Cardiac muscle cell (in vitro differentiated cells and primary cell): ENCODE results near the gene ASB6. TPM values are rescaled to one million over a fixed set of nuclear protein-coding genes. Genes with fewer than 3 reads are reported as not detected.

Experiments
- DNase-seq, 2 donors: peaks; one replicate each; pipeline versions ENCODE4 v3.0.0 to v3.0.0-alpha.2; 2010 to 2017; ENCODE audit warnings: low read depth in 1 of 2, low spot score in 1 of 2
- H3K27ac ChIP-seq: fragments of 200-600 bp; sonication (generic); 2 replicates; pipeline ENCODE4 v1.5.1; 2016
- H3K27me3 ChIP-seq: fragments of 200-600 bp; sonication (generic); 2 replicates; pipeline ENCODE4 v1.6.0; 2016; ENCODE audit warnings: control low read depth
- H3K36me3 ChIP-seq: fragments of 200-600 bp; sonication (generic); 2 replicates; pipeline ENCODE4 v1.5.1; 2016; ENCODE audit warnings: control low read depth
- H3K4me1 ChIP-seq: fragments of 200-600 bp; sonication (generic); 2 replicates; pipeline ENCODE4 v1.8.1; 2017; ENCODE audit warnings: low read depth, mild to moderate bottlenecking, mixed run types
- H3K4me3 ChIP-seq: fragments of 200-600 bp; sonication (generic); 2 replicates; pipeline ENCODE4 v1.5.1; 2016; ENCODE audit warnings: mild to moderate bottlenecking
- H3K9me3 ChIP-seq: fragments of 200-600 bp; sonication (generic); 2 replicates; pipeline ENCODE4 v1.5.1; 2017; ENCODE audit warnings: low read depth, mild to moderate bottlenecking, control low read depth
- polyA plus RNA-seq: library from polyadenylated mRNA; unstranded; fragments of >200 nt; fragmentation: Nextera tagmentation; extraction: Ambion mirVana; gene quantifications from 2 replicates; pipeline ENCODE4 v1.2.1, GENCODE V29; 2016
- total RNA-seq: library from RNA; depleted of rRNA; stranded (reverse); fragments of >200 nt; gene quantifications from 2 replicates; pipeline ENCODE4 v1.2.3, GENCODE V29; 2016
- TF ChIP-seq, protein P1 (sequence below): IDR thresholded peaks from 2 replicates; pipeline ENCODE4 v1.5.1; 2012; ENCODE audit warnings: low read depth, mild to moderate bottlenecking, low read length

ASB6 gene, protein sequence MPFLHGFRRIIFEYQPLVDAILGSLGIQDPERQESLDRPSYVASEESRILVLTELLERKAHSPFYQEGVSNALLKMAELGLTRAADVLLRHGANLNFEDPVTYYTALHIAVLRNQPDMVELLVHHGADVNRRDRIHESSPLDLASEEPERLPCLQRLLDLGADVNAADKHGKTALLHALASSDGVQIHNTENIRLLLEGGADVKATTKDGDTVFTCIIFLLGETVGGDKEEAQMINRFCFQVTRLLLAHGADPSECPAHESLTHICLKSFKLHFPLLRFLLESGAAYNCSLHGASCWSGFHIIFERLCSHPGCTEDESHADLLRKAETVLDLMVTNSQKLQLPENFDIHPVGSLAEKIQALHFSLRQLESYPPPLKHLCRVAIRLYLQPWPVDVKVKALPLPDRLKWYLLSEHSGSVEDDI
- total RNA-seq (23.9 and 24.0 TPM in 2 replicates), polyA plus RNA-seq (15.0 and 25.2 TPM in 2 replicates)

DNA sequence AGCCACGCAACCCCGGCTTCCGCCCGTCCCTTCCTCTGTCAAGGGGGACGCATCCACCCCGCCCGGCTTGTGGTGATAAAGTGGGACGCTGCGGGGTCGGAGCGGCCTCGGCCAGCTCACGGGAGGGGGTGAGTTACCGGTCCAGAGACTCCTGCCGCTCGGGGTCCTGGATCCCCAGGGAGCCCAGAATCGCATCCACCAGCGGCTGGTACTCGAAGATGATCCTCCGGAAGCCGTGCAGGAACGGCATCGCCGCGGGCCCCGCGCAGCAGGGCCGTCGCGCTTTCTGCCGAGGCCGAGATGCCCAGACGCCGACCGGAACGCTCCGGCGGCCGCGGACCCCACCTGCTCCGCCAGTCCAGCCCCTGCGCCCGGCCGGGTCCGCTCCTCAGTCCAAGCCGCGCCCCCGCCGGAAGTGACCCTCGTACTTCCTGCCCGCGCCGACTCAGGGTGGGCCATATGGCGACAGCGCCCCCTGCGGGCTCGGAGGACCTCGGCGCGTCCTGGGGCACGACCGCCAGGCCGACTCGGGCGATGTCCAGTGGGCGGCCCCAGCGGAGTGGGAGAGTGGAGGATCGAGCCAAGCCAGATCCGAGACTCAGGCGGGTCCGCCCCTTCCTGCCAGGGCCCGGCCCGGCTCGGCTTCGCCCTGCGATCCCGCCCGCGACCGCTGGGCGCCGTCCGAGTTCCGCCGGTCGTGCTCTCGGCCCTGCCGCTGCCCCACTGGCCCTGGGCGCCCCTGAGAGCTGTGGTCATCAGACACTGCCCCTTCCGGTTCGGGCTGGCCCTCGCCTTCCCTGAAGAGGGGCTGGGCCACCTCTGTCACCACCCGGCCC is at the start of gene ASB6:
Gene ASB6 (minus strand): TSS at position 402 of the 836 bp plus-strand sequence. CDS start 152 bp downstream, at position 250.
- TF ChIP-seq, protein P1, sequence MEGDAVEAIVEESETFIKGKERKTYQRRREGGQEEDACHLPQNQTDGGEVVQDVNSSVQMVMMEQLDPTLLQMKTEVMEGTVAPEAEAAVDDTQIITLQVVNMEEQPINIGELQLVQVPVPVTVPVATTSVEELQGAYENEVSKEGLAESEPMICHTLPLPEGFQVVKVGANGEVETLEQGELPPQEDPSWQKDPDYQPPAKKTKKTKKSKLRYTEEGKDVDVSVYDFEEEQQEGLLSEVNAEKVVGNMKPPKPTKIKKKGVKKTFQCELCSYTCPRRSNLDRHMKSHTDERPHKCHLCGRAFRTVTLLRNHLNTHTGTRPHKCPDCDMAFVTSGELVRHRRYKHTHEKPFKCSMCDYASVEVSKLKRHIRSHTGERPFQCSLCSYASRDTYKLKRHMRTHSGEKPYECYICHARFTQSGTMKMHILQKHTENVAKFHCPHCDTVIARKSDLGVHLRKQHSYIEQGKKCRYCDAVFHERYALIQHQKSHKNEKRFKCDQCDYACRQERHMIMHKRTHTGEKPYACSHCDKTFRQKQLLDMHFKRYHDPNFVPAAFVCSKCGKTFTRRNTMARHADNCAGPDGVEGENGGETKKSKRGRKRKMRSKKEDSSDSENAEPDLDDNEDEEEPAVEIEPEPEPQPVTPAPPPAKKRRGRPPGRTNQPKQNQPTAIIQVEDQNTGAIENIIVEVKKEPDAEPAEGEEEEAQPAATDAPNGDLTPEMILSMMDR, result peak; percentile 90
- DNase-seq, result peak; percentile 98 to 99
- H3K4me3 ChIP-seq, result peak within 1 kb of the TSS; percentile 66
- H3K27me3 ChIP-seq, result no peaks in the 10 kb centered on the region
- H3K9me3 ChIP-seq, result no peaks in the 10 kb centered on the region
- H3K4me1 ChIP-seq, result peaks cover 8% of the 10 kb centered on the region
- peaks cover 7% of the 10 kb centered on the region for H3K36me3 ChIP-seq
- peak within 1 kb of the TSS; percentile 50 for H3K27ac ChIP-seq

DNA sequence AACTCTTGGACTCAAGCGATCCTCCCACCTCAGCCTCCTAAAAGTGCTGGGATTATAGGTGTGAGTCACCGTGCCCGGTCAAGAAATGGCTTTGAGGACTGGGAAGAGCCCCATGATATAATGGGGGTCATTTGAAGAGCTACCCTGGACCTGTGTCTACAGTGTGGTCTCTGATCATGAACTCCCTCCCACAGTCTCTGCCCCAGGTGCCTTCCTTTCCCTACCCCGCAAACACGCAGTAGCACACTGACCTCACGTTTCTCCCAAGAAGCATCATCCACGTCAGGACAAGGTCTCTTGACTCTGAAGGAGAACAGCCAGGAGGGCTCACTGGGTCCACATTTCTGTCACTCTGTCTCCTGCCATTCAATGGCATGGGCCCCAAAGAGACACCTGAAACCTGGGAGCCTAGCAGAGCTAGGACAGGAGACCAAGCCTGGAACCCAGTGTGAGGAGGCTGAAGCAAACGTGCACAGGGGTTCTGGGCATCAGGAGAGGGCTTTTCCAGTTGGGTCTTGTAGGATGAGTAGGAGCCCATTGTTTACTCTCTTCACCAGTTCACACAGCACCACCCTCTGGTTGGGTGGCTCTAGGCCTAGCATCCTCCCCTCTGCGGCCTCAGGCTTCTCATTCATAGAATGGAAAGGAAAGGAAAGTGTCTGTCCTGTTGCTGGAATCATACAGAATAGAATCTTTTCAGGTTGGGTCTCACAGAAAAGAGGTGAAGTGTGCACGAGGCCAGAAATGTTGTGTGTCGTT is 46.5 kb upstream of the ASB6 start:
- no peaks in the 10 kb centered on the region for H3K4me1 ChIP-seq
- TF ChIP-seq, protein P1, result no peak
- H3K36me3 ChIP-seq, result no peaks in the 10 kb centered on the region
- no peak for DNase-seq
- H3K4me3 ChIP-seq, result no peak overlapping the region
- H3K9me3 ChIP-seq, result no peaks in the 10 kb centered on the region
- no peak overlapping the region for H3K27ac ChIP-seq
- H3K27me3 ChIP-seq, result no peaks in the 10 kb centered on the region

DNA sequence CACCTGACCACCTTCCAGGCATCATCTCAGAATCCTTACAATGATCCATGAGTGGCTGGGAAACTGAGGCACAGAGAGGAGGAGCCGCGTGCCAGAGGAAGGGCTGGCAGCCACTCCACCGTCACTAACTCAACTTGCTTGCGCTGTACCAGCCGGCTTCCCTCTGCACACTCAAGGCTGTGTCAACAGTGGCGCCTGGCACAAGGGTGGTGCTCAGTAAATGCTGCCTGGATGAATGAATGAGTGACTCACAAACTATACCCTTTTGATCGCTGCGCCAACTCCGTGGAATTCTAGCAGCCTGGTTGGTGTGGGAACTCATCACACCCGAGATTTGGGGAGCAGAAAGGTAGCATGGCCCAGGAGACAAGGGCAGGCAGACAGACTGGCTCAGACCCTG is 45.4 kb upstream of the ASB6 start:
- Histone ChIP-seq H3K36me3 (no peaks in the 10 kb centered on the region), H3K9me3 (no peaks in the 10 kb centered on the region), H3K4me1 (no peaks in the 10 kb centered on the region), H3K27ac (no peak overlapping the region), H3K4me3 (no peak overlapping the region), H3K27me3 (no peaks in the 10 kb centered on the region)
- no peak for DNase-seq
- TF ChIP-seq, protein P1, result no peak

DNA sequence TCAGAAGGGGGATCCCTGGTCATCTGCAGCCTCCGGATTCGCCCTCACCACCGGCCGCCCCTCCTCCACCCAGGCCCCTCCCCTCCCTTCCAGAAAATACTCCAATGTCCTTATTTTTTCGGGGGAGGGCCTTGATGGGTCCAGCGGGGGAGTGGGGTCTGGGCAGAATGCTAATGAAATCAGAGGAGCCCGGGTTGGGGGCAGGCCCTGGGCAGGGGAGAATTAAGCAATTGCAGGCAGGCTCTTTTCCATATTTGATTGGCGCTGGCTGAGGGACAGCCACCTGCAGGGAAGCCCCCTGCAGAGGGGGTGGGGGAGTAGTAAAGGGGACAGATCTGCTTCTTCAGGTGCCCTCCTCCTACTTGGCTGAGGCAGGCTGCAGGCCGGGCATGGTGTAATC is 44.8 kb upstream of the ASB6 start:
- Histone ChIP-seq H3K27ac (no peak overlapping the region), H3K9me3 (no peaks in the 10 kb centered on the region), H3K36me3 (no peaks in the 10 kb centered on the region), H3K4me1 (no peaks in the 10 kb centered on the region), H3K27me3 (no peaks in the 10 kb centered on the region), H3K4me3 (no peak overlapping the region)
- DNase-seq, result no peak
- TF ChIP-seq, protein P1, result no peak

DNA sequence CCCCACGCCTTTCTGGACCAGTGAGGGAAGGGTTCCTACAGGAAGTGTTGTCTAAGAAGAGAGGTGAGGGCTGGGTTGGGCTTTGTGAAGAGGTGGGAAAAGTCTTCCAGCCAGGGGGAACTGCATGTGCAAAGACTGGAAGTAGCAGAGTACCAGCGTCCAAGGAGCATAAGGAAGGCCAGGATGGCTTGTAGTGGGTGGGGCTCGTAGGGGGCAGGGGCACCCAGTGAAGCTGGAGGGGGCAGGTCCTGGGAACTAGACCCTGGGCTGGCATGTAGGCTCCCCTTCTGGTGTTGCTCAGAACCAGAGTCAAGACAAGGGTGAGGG is 43.9 kb upstream of the ASB6 start:
- no peaks in the 10 kb centered on the region for H3K9me3 ChIP-seq
- no peak overlapping the region for H3K27ac ChIP-seq
- H3K27me3 ChIP-seq, result no peaks in the 10 kb centered on the region
- no peaks in the 10 kb centered on the region for H3K4me1 ChIP-seq
- no peak overlapping the region for H3K4me3 ChIP-seq
- H3K36me3 ChIP-seq, result no peaks in the 10 kb centered on the region
- TF ChIP-seq, protein P1, result no peak
- DNase-seq, result no peak
